ENCODE measurements around the gene ABCG8.
A peak's percentile ranks its signal among the peaks of the same experiment; 100 is the strongest.

ABCG8 gene

GRCh38 chr2:43879261-43879660 is 40.5 kb downstream of the ABCG8 start:
- H3K4me3 Mint-ChIP-seq = no peak overlapping the region
- H3K9me3 Mint-ChIP-seq = no peaks in the 10 kb centered on the region
- DNase-seq = no peak
- peak overlapping the region in 1 of 2 donors; percentile 90 for H3K27ac Mint-ChIP-seq
- no peak for ATAC-seq
- H3K4me1 Mint-ChIP-seq = peaks cover 8% of the 10 kb centered on the region
- peaks cover 13% of the 10 kb centered on the region for H3K27me3 Mint-ChIP-seq

- peaks cover 8% of the 10 kb centered on the region for H3K4me1 Mint-ChIP-seq
- DNase-seq (no peak), ATAC-seq (no peak)
- no peak overlapping the region for H3K27ac Mint-ChIP-seq
- no peaks in the 10 kb centered on the region for H3K9me3 Mint-ChIP-seq
- no peak overlapping the region for H3K4me3 Mint-ChIP-seq
- peaks cover 13% of the 10 kb centered on the region for H3K27me3 Mint-ChIP-seq
These were observed 41.7 kb downstream of the ABCG8 start for GRCh38 chr2:43880471-43880870.

GRCh38 chr2:43880952-43881351 is 42.2 kb downstream of the ABCG8 start:
- peaks cover 11% of the 10 kb centered on the region for H3K27me3 Mint-ChIP-seq
- H3K27ac Mint-ChIP-seq = peak overlapping the region in 1 of 2 donors; percentile 8
- peaks cover 8% of the 10 kb centered on the region for H3K4me1 Mint-ChIP-seq
- no peak for ATAC-seq
- no peak for DNase-seq
- no peak overlapping the region for H3K4me3 Mint-ChIP-seq
- H3K9me3 Mint-ChIP-seq = no peaks in the 10 kb centered on the region

GRCh38 chr2:43882312-43882711 is 43.5 kb downstream of the ABCG8 start:
- no peak for ATAC-seq
- Mint-ChIP-seq H3K27ac (no peak overlapping the region), H3K4me3 (no peak overlapping the region), H3K27me3 (no peaks in the 10 kb centered on the region), H3K9me3 (no peaks in the 10 kb centered on the region), H3K4me1 (peaks cover 8% of the 10 kb centered on the region)
- DNase-seq = no peak

- Mint-ChIP-seq H3K27me3 (no peaks in the 10 kb centered on the region), H3K27ac (no peak overlapping the region), H3K9me3 (no peaks in the 10 kb centered on the region), H3K4me3 (no peak overlapping the region), H3K4me1 (no peaks in the 10 kb centered on the region)
- ATAC-seq = no peak
- DNase-seq = no peak
These were observed 45.9 kb downstream of the ABCG8 start for GRCh38 chr2:43884689-43885088.

GRCh38 chr2:43885132-43885632 is 46.4 kb downstream of the ABCG8 start:
- Mint-ChIP-seq H3K4me1 (no peaks in the 10 kb centered on the region), H3K4me3 (no peak overlapping the region), H3K9me3 (no peaks in the 10 kb centered on the region), H3K27ac (peak overlapping the region in 1 of 2 donors; percentile 80), H3K27me3 (no peaks in the 10 kb centered on the region)
- ATAC-seq (no peak), DNase-seq (no peak)

GRCh38 chr2:43887176-43887575 is 48.4 kb downstream of the ABCG8 start:
- no peaks in the 10 kb centered on the region for H3K9me3 Mint-ChIP-seq
- no peak overlapping the region for H3K27ac Mint-ChIP-seq
- DNase-seq (no peak), ATAC-seq (no peak)
- no peak overlapping the region for H3K4me3 Mint-ChIP-seq
- H3K27me3 Mint-ChIP-seq = no peaks in the 10 kb centered on the region
- no peaks in the 10 kb centered on the region for H3K4me1 Mint-ChIP-seq

- no peaks in the 10 kb centered on the region for H3K9me3 Mint-ChIP-seq
- no peaks in the 10 kb centered on the region for H3K27me3 Mint-ChIP-seq
- DNase-seq = no peak
- no peak for ATAC-seq
- no peaks in the 10 kb centered on the region for H3K4me1 Mint-ChIP-seq
- H3K4me3 Mint-ChIP-seq = no peak overlapping the region
- H3K27ac Mint-ChIP-seq = peak overlapping the region in 1 of 2 donors; percentile 34
These were observed 50.6 kb downstream of the ABCG8 start for GRCh38 chr2:43889416-43889815.

- DNase-seq = no peak
- no peaks in the 10 kb centered on the region for H3K4me1 Mint-ChIP-seq
- ATAC-seq = no peak
- H3K9me3 Mint-ChIP-seq = no peaks in the 10 kb centered on the region
- no peak overlapping the region for H3K4me3 Mint-ChIP-seq
- peak overlapping the region in 1 of 2 donors; percentile 36 for H3K27ac Mint-ChIP-seq
- no peaks in the 10 kb centered on the region for H3K27me3 Mint-ChIP-seq
These were observed 52.1 kb downstream of the ABCG8 start for GRCh38 chr2:43890855-43891254.

- no peaks in the 10 kb centered on the region for H3K27me3 Mint-ChIP-seq
- no peaks in the 10 kb centered on the region for H3K4me1 Mint-ChIP-seq
- no peak overlapping the region for H3K27ac Mint-ChIP-seq
- DNase-seq (no peak), ATAC-seq (no peak)
- H3K9me3 Mint-ChIP-seq = no peaks in the 10 kb centered on the region
- no peak overlapping the region for H3K4me3 Mint-ChIP-seq
These were observed 56.0 kb downstream of the ABCG8 start for GRCh38 chr2:43894743-43895142.

- no peak for DNase-seq
- H3K27me3 Mint-ChIP-seq = no peaks in the 10 kb centered on the region
- H3K9me3 Mint-ChIP-seq = no peaks in the 10 kb centered on the region
- no peaks in the 10 kb centered on the region for H3K4me1 Mint-ChIP-seq
- no peak for ATAC-seq
- no peak overlapping the region for H3K4me3 Mint-ChIP-seq
- H3K27ac Mint-ChIP-seq = no peak overlapping the region
These were observed 58.1 kb downstream of the ABCG8 start for GRCh38 chr2:43896906-43897305.

GRCh38 chr2:43897492-43897891 is 58.7 kb downstream of the ABCG8 start:
- Mint-ChIP-seq H3K4me1 (no peaks in the 10 kb centered on the region), H3K4me3 (no peak overlapping the region), H3K27me3 (no peaks in the 10 kb centered on the region), H3K27ac (no peak overlapping the region), H3K9me3 (no peaks in the 10 kb centered on the region)
- no peak for ATAC-seq
- DNase-seq = no peak

GRCh38 chr2:43898134-43898837 is 59.5 kb downstream of the ABCG8 start:
- Mint-ChIP-seq H3K4me3 (no peak overlapping the region), H3K27me3 (no peaks in the 10 kb centered on the region), H3K4me1 (no peaks in the 10 kb centered on the region), H3K9me3 (no peaks in the 10 kb centered on the region), H3K27ac (no peak overlapping the region)
- ATAC-seq (no peak), DNase-seq (no peak)

GRCh38 chr2:43898838-43899346 is 60.1 kb downstream of the ABCG8 start:
- ATAC-seq = no peak
- H3K27ac Mint-ChIP-seq = peak overlapping the region in 1 of 2 donors; percentile 46
- H3K9me3 Mint-ChIP-seq = no peaks in the 10 kb centered on the region
- DNase-seq = no peak
- no peak overlapping the region for H3K4me3 Mint-ChIP-seq
- H3K27me3 Mint-ChIP-seq = no peaks in the 10 kb centered on the region
- H3K4me1 Mint-ChIP-seq = no peaks in the 10 kb centered on the region

GRCh38 chr2:43899589-43899988 is 60.8 kb downstream of the ABCG8 start:
- no peak for ATAC-seq
- Mint-ChIP-seq H3K27ac (no peak overlapping the region), H3K4me1 (no peaks in the 10 kb centered on the region), H3K27me3 (no peaks in the 10 kb centered on the region), H3K9me3 (no peaks in the 10 kb centered on the region), H3K4me3 (no peak overlapping the region)
- no peak for DNase-seq

GRCh38 chr2:43905371-43905803 is 66.6 kb downstream of the ABCG8 start:
- Mint-ChIP-seq H3K9me3 (no peaks in the 10 kb centered on the region), H3K27ac (no peak overlapping the region), H3K4me1 (peaks cover 8% of the 10 kb centered on the region), H3K4me3 (no peak overlapping the region), H3K27me3 (no peaks in the 10 kb centered on the region)
- no peak for DNase-seq
- peak; percentile 55 for ATAC-seq

GRCh38 chr2:43905871-43906270 is 67.1 kb downstream of the ABCG8 start:
- no peak overlapping the region for H3K27ac Mint-ChIP-seq
- H3K9me3 Mint-ChIP-seq = no peaks in the 10 kb centered on the region
- H3K4me1 Mint-ChIP-seq = peaks cover 8% of the 10 kb centered on the region
- no peak overlapping the region for H3K4me3 Mint-ChIP-seq
- no peaks in the 10 kb centered on the region for H3K27me3 Mint-ChIP-seq
- ATAC-seq (no peak), DNase-seq (no peak)
